K562 (cell line): ENCODE measurements around the gene CHST12. TPM values are rescaled to one million over a fixed set of nuclear protein-coding genes. Genes with fewer than 3 reads are reported as not detected.
"Not testable (repeated sequence)": the region's sequence is repeated elsewhere in the genome, so short reads cannot be mapped to it uniquely, and the experiment has no call there.

Experiments
- ATAC-seq: fragments of 200-7000 bp; cut with Tn5 transposase; 3 replicates; pipeline ENCODE4 v1.9.1; 2020; ENCODE audit warnings: moderate library complexity
- BruUV-seq: library from RNA; stranded (reverse); fragments of 400-500 nt; replicated peaks from 2 replicates; lab custom pipeline; 2021; lab: Mats Ljungman, UMichigan
- CTCF ChIA-PET: fragments of 300-600 bp; formaldehyde crosslinking; extraction: SDS; loops from one replicate; lab custom pipeline; 2021; ENCODE audit warnings: low intra/inter-chr PET ratio; lab: Yijun Ruan, JAX
- POLR2A ChIA-PET: fragments of 300-600, 350-650 bp; sonication (Branson Sonifier 250); formaldehyde crosslinking; extraction: SDS; loops from one replicate; lab custom pipeline; 2021; ENCODE audit warnings: antibody characterized with exemption, inconsistent platforms; lab: Yijun Ruan, JAX
- DNase-seq, 4 experiments: peaks; one replicate each; pipeline versions ENCODE4 v3.0.0 to v3.0.0-alpha.2; 2011 to 2018; ENCODE audit warnings: low spot score in 3 of 4, mixed read lengths in 3 of 4; ENCODE audit errors: extremely low read depth in 1 of 4
- FAIRE-seq: peaks from 2 replicates; lab custom pipeline; 2011; peaks lifted over from hg19 to GRCh38; lab: Jason Lieb, UNC
- H2AFZ ChIP-seq: 2 replicates; pipeline ENCODE4 v1.6.0; 2011; ENCODE audit warnings: low read depth, low read length, control low read depth, inconsistent platforms
- H3K27ac ChIP-seq: fragments of 200-600 bp; 3 replicates; pipeline ENCODE4 v1.8.0; 2011; ENCODE audit warnings: low read depth, mild to moderate bottlenecking, control low read depth, inconsistent platforms, low read length, moderate library complexity, mixed read lengths; ENCODE audit errors: extremely low read depth
- H3K27me3 ChIP-seq, 2 experiments: fragments of 300-600 bp in 1 of 2; 2 replicates in 1 of 2; 3 replicates in 1 of 2; pipeline versions ENCODE4 v1.6.0 to v1.8.0; 2011; ENCODE audit warnings: inconsistent platforms in 2 of 2, low read length in 2 of 2, mild to moderate bottlenecking in 1 of 2, mixed read lengths in 1 of 2, moderate library complexity in 1 of 2; ENCODE audit not compliant: control insufficient read depth in 2 of 2, insufficient read depth in 2 of 2
- H3K36me3 ChIP-seq: fragments of 300-600 bp; 3 replicates; pipeline ENCODE4 v1.8.0; 2011; ENCODE audit warnings: mild to moderate bottlenecking, low read length, inconsistent platforms; ENCODE audit not compliant: control insufficient read depth, insufficient read depth
- H3K4me1 ChIP-seq, 2 experiments: fragments of 200-600 bp in 1 of 2; replicated peaks in 1 of 2; 2 replicates in 1 of 2; 3 replicates in 1 of 2; pipeline versions ENCODE4 v1.5.1 to v1.8.0; 2011; ENCODE audit warnings: inconsistent platforms in 2 of 2, low read length in 2 of 2, mild to moderate bottlenecking in 1 of 2, mixed read lengths in 1 of 2, moderate library complexity in 1 of 2; ENCODE audit not compliant: control insufficient read depth in 2 of 2, insufficient read depth in 2 of 2
- H3K4me2 ChIP-seq: 2 replicates; pipeline ENCODE4 v1.6.1; 2011; ENCODE audit warnings: low read length, control low read depth, inconsistent platforms, mixed read lengths; ENCODE audit not compliant: insufficient read depth
- H3K4me3 ChIP-seq: fragments of 200-600 bp; sonication (generic), shearing (Covaris generic); 2 replicates; pipeline ENCODE4 v1.5.1; 2016; ENCODE audit warnings: control low read depth, inconsistent platforms
- H3K79me2 ChIP-seq: fragments of 200-600 bp; 3 replicates; pipeline ENCODE4 v1.8.0; 2011; ENCODE audit warnings: low read length, inconsistent platforms; ENCODE audit not compliant: control insufficient read depth, insufficient read depth
- H3K9ac ChIP-seq, 2 experiments: 2 replicates each; pipeline versions ENCODE4 v1.6.0 to v1.6.1; 2011; ENCODE audit warnings: low read depth in 2 of 2, low read length in 2 of 2, control low read depth in 1 of 2, inconsistent platforms in 1 of 2, mild to moderate bottlenecking in 1 of 2, mixed read lengths in 1 of 2; ENCODE audit not compliant: insufficient read depth in 1 of 2
- H3K9me1 ChIP-seq: one replicate; pipeline ENCODE4 v1.6.0; 2011; ENCODE audit warnings: inconsistent platforms, mild to moderate bottlenecking, low read length, moderate library complexity; ENCODE audit not compliant: control insufficient read depth, insufficient read depth
- H3K9me3 ChIP-seq: replicated peaks from 2 replicates; pipeline ENCODE4 v1.5.1; 2011; ENCODE audit warnings: low read depth, low read length, inconsistent platforms; ENCODE audit not compliant: control insufficient read depth, insufficient read depth
- H4K20me1 ChIP-seq: replicated peaks from 2 replicates; pipeline ENCODE4 v1.6.1; 2011; ENCODE audit warnings: low read length, inconsistent platforms, mixed read lengths; ENCODE audit not compliant: control insufficient read depth, insufficient read depth
- CTCF ChIP-seq, 3 experiments: IDR thresholded peaks in 2 of 3; conservative IDR thresholded peaks in 1 of 3; 2 replicates each; pipeline ENCODE4 v1.5.1; 2011 to 2012; ENCODE audit warnings: low read length in 3 of 3, mild to moderate bottlenecking in 3 of 3, control low read depth in 2 of 3, improper control_type of control experiment in 1 of 3, inconsistent platforms in 1 of 3, low read depth in 1 of 3, mixed read lengths in 1 of 3, moderate library complexity in 1 of 3; ENCODE audit not compliant: insufficient read depth in 2 of 3
- NR2F6 ChIP-seq: fragments of 450-650 bp; formaldehyde crosslinking; IDR thresholded peaks from 2 replicates; pipeline ENCODE4 v1.4.0; 2020; ENCODE audit warnings: mild to moderate bottlenecking
- RAD21 ChIP-seq, 2 experiments: fragments of 250-450 bp in 1 of 2; fragments of 450-650 bp in 1 of 2; sonication (Bioruptor Pico) in 1 of 2; formaldehyde crosslinking in 1 of 2; IDR thresholded peaks in 1 of 2; conservative IDR thresholded peaks in 1 of 2; 2 replicates each; pipeline versions ENCODE4 v1.4.0 to v1.8.0; 2020 to 2022; ENCODE audit warnings: mild to moderate bottlenecking in 2 of 2, moderate library complexity in 1 of 2
- WGBS: fragments of 100-300 bp; shearing (Covaris generic); methylation state at CpG from one replicate; pipeline ENCODE4 v1.1.6; 2016; ENCODE audit warnings: low coverage, mixed read lengths; ENCODE audit not compliant: insufficient coverage; ENCODE audit errors: missing lambda C conversion rate; 5-methylcytosine and 5-hydroxymethylcytosine counted together
- in situ Hi-C: fragments of 300-500 bp; cut with MboI; formaldehyde crosslinking; loops from 4 replicates; pipeline ENCODE4 v1.15.0; 2018; ENCODE audit warnings: inconsistent platforms, mixed read lengths
- intact Hi-C: fragments of 100-400 bp; cut with micrococcal nuclease; formaldehyde crosslinking; loops from 2 replicates; pipeline ENCODE4 v1.14.2; 2022
- polyA plus RNA-seq, 8 experiments: library from polyadenylated mRNA; depleted of rRNA in 4 of 8; stranded (reverse) in 5 of 8; unstranded in 3 of 8; fragments of >200 nt; fragmentation: Nextera tagmentation in 2 of 8; fragmentation: Illumina TruSeq in 1 of 8; extraction: Ambion mirVana in 2 of 8; extraction: Trizol in 1 of 8; gene quantifications; 2 replicates each; pipeline versions ENCODE4 v1.2.1 to v1.2.3, GENCODE V29; 2011 to 2014; ENCODE audit warnings: inconsistent platforms in 1 of 8, missing spikeins in 1 of 8
- total RNA-seq, 7 experiments: library from RNA; depleted of rRNA in 6 of 7; stranded (reverse); fragments of >200 nt in 6 of 7; fragmentation: Illumina TruSeq in 2 of 7; extraction: Trizol in 2 of 7; gene quantifications; 2 replicates each; pipeline versions ENCODE4 v1.2.1 to v1.2.3, GENCODE V29; 2011 to 2021; ENCODE audit warnings: low replicate concordance in 1 of 7

CHST12 gene
- total and polyA plus RNA-seq, 9 of the 15 experiments (the other 6 are each of a cell fraction or from before 2014, with no cell fraction given): 0.18 to 19.8 (median 3.6) TPM

DNA sequence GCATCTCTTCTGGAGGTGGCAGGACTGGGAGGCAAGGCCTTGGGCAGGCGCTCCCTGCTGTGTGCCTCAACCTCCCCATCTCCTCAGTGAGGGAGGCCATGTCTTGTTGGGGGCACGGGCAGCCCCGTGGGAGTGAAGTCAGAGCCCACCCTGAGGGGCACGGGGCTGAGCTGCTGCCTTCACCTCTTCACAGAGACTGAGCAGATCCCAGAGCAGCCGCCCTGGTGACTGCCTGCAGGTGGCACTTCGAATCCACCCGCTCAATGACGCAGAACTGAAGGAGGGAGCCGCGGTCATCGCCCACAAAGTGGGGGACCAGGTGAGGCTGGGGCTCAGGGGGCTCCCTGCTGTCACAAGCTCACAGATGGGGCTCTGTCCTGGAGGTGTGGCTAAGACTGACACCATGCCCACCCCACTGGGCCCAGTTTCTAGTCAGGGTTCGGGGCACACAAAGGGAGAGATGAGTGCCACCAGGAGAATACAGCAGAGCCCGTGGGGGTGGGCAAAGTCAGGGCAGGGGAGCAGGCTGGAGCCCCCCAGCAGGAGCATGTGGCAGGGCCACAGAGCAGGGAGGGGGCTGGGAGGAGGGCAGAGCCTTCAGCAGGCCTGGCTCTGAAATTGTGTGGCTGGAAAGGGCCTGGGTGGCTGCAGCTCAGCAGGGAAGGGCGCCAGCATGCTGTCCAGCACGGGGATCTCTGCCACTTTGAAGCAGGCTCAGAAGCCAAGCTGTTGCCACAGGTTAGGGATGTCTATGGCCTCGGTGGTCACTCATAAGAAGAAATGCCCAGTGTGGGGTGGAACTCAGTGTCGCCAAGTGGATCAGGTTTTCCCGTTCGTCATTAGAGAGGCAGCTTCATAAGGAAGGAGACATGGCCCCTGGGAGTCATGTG, 18.8 kb upstream of the CHST12 start:
- POLR2A ChIA-PET: interaction anchor here (0.9 to 1.6 kb wide), 5 partner anchors 9 to 26 kb away, joined by 4 to 10 read pairs (median 5); no protein-coding TSS in a partner anchor
- H3K36me3 ChIP-seq: peaks cover 35% of the 10 kb centered on the region; the same call in 2 of the 3 replicates
- H4K20me1 ChIP-seq: peaks cover 8% of the 10 kb centered on the region; the same call in 1 of the 2 replicates
- H3K4me2 ChIP-seq: no peak overlapping the region
- H3K9me3 ChIP-seq: no peaks in the 10 kb centered on the region
- ATAC-seq (no peak), DNase-seq (no peak), FAIRE-seq (no peak)
- CTCF ChIA-PET: interaction anchor here (0.9 kb wide), 1 partner anchor 84 kb away, joined by 4 read pairs; no protein-coding TSS in a partner anchor
- intact Hi-C loops: no loop called here
- BruUV-seq: no TSS peak
- no peaks in the 10 kb centered on the region for H3K9me1 ChIP-seq
- H3K4me3 ChIP-seq: no peak overlapping the region
- H3K79me2 ChIP-seq: no peaks in the 10 kb centered on the region
- in situ Hi-C loops: no loop called here
- H2AFZ ChIP-seq: no peak overlapping the region
- 94% methylated on average over 16 of the region's 19 CpGs for WGBS
- H3K4me1 ChIP-seq: peaks cover 0 to 45% of the 10 kb centered on the region in 2 experiments; a peak in 2 of 5 replicates
- H3K9ac ChIP-seq: no peak overlapping the region; a peak in 1 of 4 replicates
- peak in 2 of 3 experiments; percentile 7 to 16; a peak in 1 of 6 replicates for TF ChIP-seq CTCF (IDR thresholded peaks at IDR 0.05 in 2 of 3, conservative IDR thresholded peaks at IDR 0.05 in 1 of 3; ENCODE audit: insufficient read depth in 2 of 3, low read depth in 1 of 3, low read length in 3 of 3)
- TF ChIP-seq NR2F6 (CRISPR knock-in tag): no peak
- TF ChIP-seq RAD21 (CRISPR knock-in tag; conservative IDR thresholded peaks at IDR 0.05 in 1 of 2, IDR thresholded peaks at IDR 0.05 in 1 of 2): peak in 1 of 2 experiments; percentile 22; a peak in 2 of 4 replicates
- H3K27me3 ChIP-seq: no peaks in the 10 kb centered on the region
- no peak overlapping the region for H3K27ac ChIP-seq

- WGBS: 58% methylated on average over 8 of the region's 9 CpGs
- H3K9me1 ChIP-seq, FAIRE-seq, intact Hi-C loops, H3K4me2 ChIP-seq, H4K20me1 ChIP-seq, H3K4me3 ChIP-seq, in situ Hi-C loops, H2AFZ ChIP-seq, H3K9me3 ChIP-seq, H3K9ac ChIP-seq, H3K27me3 ChIP-seq, ATAC-seq, BruUV-seq, H3K79me2 ChIP-seq, H3K27ac ChIP-seq, DNase-seq, CTCF ChIA-PET: not testable (repeated sequence)
- peaks cover 5 to 41% of the 10 kb centered on the region in 2 experiments; a peak in 2 of 5 replicates for H3K4me1 ChIP-seq
- H3K36me3 ChIP-seq: peaks cover 20% of the 10 kb centered on the region; the same call in 2 of the 3 replicates
- POLR2A ChIA-PET: interaction anchor here (0.6 kb wide), 1 partner anchor 377 kb away, joined by 3 read pairs; no protein-coding TSS in a partner anchor
Observed at GRCh38 chr7:2386122-2386521, 17.3 kb upstream of the CHST12 start.
